HL-60 (cell line): ENCODE data around the gene CELF2.

Experiments used
- DNase-seq, 2 experiments: peaks; one replicate each; pipeline ENCODE4 v3.0.0-alpha.2; 2010 to 2020; ENCODE audit warnings: low read depth in 1 of 2, low spot score in 1 of 2
- H3K27ac ChIP-seq: fragments of 250-450 bp; sonication (Bioruptor Pico); replicated peaks from 2 replicates; pipeline ENCODE4 v1.5.1; 2020; ENCODE audit warnings: mild to moderate bottlenecking, moderate library complexity
- H3K27me3 ChIP-seq: fragments of 250-450 bp; sonication (Bioruptor Pico); 2 replicates; pipeline ENCODE4 v1.5.1; 2021; ENCODE audit warnings: mild to moderate bottlenecking, moderate library complexity; ENCODE audit not compliant: insufficient read depth, poor library complexity, severe bottlenecking
- H3K4me3 ChIP-seq: replicated peaks from 2 replicates; pipeline ENCODE4 v1.5.1; 2011; ENCODE audit warnings: mild to moderate bottlenecking, control low read depth, low read length; ENCODE audit not compliant: insufficient read depth
- CTCF ChIP-seq: IDR thresholded peaks from one replicate; pipeline ENCODE4 v1.5.1; 2011; ENCODE audit warnings: low read length, control low read depth, inconsistent platforms; ENCODE audit not compliant: insufficient read depth
- GABPA ChIP-seq: IDR thresholded peaks from 2 replicates; pipeline ENCODE4 v1.6.1; 2012; ENCODE audit warnings: low read depth
- POLR2AphosphoS5 ChIP-seq: IDR thresholded peaks from 2 replicates; pipeline ENCODE4 v1.6.1; 2012; ENCODE audit warnings: low read depth
- REST ChIP-seq: IDR thresholded peaks from 2 replicates; pipeline ENCODE4 v1.6.1; 2012; ENCODE audit warnings: low read depth; ENCODE audit not compliant: insufficient replicate concordance
- SPI1 ChIP-seq: IDR thresholded peaks from 2 replicates; pipeline ENCODE4 v1.6.1; 2012; ENCODE audit warnings: low read depth, mild to moderate bottlenecking, borderline replicate concordance

Gene CELF2

DNA sequence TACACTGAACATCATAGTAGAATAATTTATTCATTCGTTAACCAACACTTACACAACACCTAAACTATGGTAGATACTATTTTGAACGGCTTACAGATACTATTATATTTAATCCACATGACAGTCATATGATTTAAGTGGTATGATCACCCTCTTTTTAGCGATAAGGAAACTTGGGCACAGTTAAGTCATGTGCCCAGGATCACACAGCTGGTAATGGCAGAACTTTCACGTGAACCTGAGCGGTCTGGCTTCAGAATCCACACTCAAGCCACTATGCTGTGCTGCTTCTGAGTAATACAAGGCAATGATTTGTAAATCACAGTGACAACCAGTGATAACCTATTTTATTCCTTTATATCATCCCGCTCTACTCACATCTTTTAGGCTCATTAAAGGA is 99.1 kb downstream of the CELF2 start:
- DNase-seq = no peak
- Histone ChIP-seq H3K4me3 (no peak overlapping the region), H3K27me3 (no peaks in the 10 kb centered on the region), H3K27ac (no peak overlapping the region)
- TF ChIP-seq REST (no peak), SPI1 (no peak), CTCF (no peak), GABPA (no peak), POLR2AphosphoS5 (no peak)

- no peak overlapping the region for H3K4me3 ChIP-seq
- TF ChIP-seq POLR2AphosphoS5 = no peak
- no peak for TF ChIP-seq REST
- TF ChIP-seq SPI1 = no peak
- no peak for TF ChIP-seq GABPA
- TF ChIP-seq CTCF = no peak
- H3K27ac ChIP-seq = no peak overlapping the region
- H3K27me3 ChIP-seq = no peaks in the 10 kb centered on the region
- no peak for DNase-seq
Measured at GRCh38 chr10:11118686-11119085, 101.0 kb downstream of the CELF2 start.

- Histone ChIP-seq H3K27me3 (no peaks in the 10 kb centered on the region), H3K27ac (no peak overlapping the region), H3K4me3 (no peak overlapping the region)
- no peak for TF ChIP-seq REST
- TF ChIP-seq GABPA = no peak
- no peak for TF ChIP-seq SPI1
- TF ChIP-seq POLR2AphosphoS5 = no peak
- no peak for TF ChIP-seq CTCF
- no peak for DNase-seq
Measured at GRCh38 chr10:11119843-11120242, 102.2 kb downstream of the CELF2 start.
